Sigmoid colon (tissue), 7 donors: ENCODE results near the gene FIGNL2. TPM values are rescaled to one million over a fixed set of nuclear protein-coding genes. Genes with fewer than 3 reads are reported as not detected.

Source experiments
- DNase-seq: peaks from one replicate; pipeline ENCODE4 v3.0.0-alpha.2; 2019
- H3K27ac ChIP-seq, 4 donors: fragments of 200-600 bp; sonication (generic); one replicate each; pipeline ENCODE4 v1.5.1; 2016 to 2019; ENCODE audit warnings: mild to moderate bottlenecking in 1 of 4
- H3K27me3 ChIP-seq, 3 donors: fragments of 200-600 bp; sonication (generic); one replicate each; pipeline ENCODE4 v1.5.1; 2019; ENCODE audit warnings: mild to moderate bottlenecking in 1 of 3
- H3K36me3 ChIP-seq, 4 donors: fragments of 200-600 bp; sonication (generic); one replicate each; pipeline ENCODE4 v1.5.1; 2016 to 2019
- H3K4me1 ChIP-seq, 4 donors: fragments of 200-600 bp; sonication (generic); one replicate each; pipeline ENCODE4 v1.5.1; 2017 to 2019
- H3K4me3 ChIP-seq, 4 donors: fragments of 200-600 bp; sonication (generic); one replicate each; pipeline ENCODE4 v1.5.1; 2017 to 2019; ENCODE audit warnings: mild to moderate bottlenecking in 2 of 4, moderate library complexity in 1 of 4
- H3K9me3 ChIP-seq, 4 donors: fragments of 200-600 bp in 3 of 4; sonication (generic) in 3 of 4; one replicate each; pipeline versions ENCODE4 v1.5.1 to v1.6.1; 2013 to 2019
- CTCF ChIP-seq, 4 experiments: fragments of 450-650 bp in 3 of 4; fragments of 200-600 bp in 1 of 4; IDR thresholded peaks; one replicate each; pipeline ENCODE4 v1.5.1; 2016 to 2019; ENCODE audit warnings: antibody characterized with exemption in 4 of 4, mild to moderate bottlenecking in 3 of 4, moderate library complexity in 2 of 4
- EP300 ChIP-seq, 4 donors: sonication (generic); formaldehyde crosslinking; IDR thresholded peaks; one replicate each; pipeline ENCODE4 v1.6.1; 2017; ENCODE audit warnings: antibody characterized with exemption in 4 of 4
- POLR2A ChIP-seq, 2 donors: fragments of 450-650 bp; IDR thresholded peaks; one replicate each; pipeline ENCODE4 v1.6.1; 2016; ENCODE audit warnings: antibody characterized with exemption in 2 of 2, mild to moderate bottlenecking in 2 of 2, moderate library complexity in 2 of 2
- POLR2AphosphoS5 ChIP-seq, 4 donors: sonication (generic); formaldehyde crosslinking; IDR thresholded peaks; one replicate each; pipeline ENCODE4 v1.6.1; 2017; ENCODE audit warnings: antibody characterized with exemption in 4 of 4
- WGBS, 2 donors: extraction: QIAGEN DNeasy Blood & Tissue Kit; methylation state at CpG; one replicate each; pipeline ENCODE4 v1.1.7; 2013; 5-methylcytosine and 5-hydroxymethylcytosine counted together
- intact Hi-C: fragments of 100-400 bp; cut with DNase I; formaldehyde crosslinking; loops from one replicate; pipeline ENCODE4 v1.15.1; 2023
- polyA plus RNA-seq, 3 donors: library from polyadenylated mRNA; stranded (reverse); fragments of 200-250 nt; gene quantifications; one replicate each; pipeline ENCODE4 v1.2.3, GENCODE V29; 2013
- total RNA-seq, 4 donors: library from RNA; depleted of rRNA; stranded (reverse); fragments of >200 nt; gene quantifications; one replicate each; pipeline ENCODE4 v1.1.0, GENCODE V29; 2016
- donor health status: healthy with polysubstance abuse.
- donor health status: Bipolar disorder and iron deficiency.
- donor health status: healthy.

The FIGNL2 gene
- total and polyA plus RNA-seq, 7 donors: 0.28 to 0.36 (median 0.36) TPM; not detected in 4

DNA sequence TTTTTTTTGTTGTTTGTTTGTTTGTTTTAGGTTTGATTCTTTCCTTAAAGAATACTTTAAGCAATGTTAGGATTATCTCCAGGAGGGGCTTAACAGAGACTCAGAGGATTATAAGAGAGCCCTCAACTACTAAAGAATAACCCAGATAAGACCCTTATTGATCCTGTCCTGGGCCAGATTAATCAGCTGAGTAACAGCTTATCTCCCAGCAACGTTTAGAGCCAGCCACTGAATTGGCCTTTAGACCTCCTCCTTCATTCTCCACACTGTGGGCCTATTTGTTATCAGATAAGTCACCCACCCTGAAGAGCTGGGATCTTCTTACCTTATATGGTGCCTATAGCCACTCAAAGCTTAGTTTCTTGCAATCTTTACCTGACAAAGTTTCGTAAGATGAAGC is 71.1 kb downstream of the FIGNL2 start:
- H3K4me1 ChIP-seq: no peaks in the 10 kb centered on the region
- H3K27ac ChIP-seq: no peak overlapping the region
- TF ChIP-seq EP300 (IDR thresholded peaks at IDR 0.05): no peak
- no peak for TF ChIP-seq POLR2A (IDR thresholded peaks at IDR 0.05)
- TF ChIP-seq CTCF (IDR thresholded peaks at IDR 0.05): no peak
- no peak for TF ChIP-seq POLR2AphosphoS5 (IDR thresholded peaks at IDR 0.05)
- H3K4me3 ChIP-seq: no peak overlapping the region
- intact Hi-C loops: no loop called here
- H3K36me3 ChIP-seq: no peaks in the 10 kb centered on the region
- H3K9me3 ChIP-seq: no peaks in the 10 kb centered on the region
- DNase-seq: no peak
- WGBS, 2 donors: 52 to 71% methylated on average over 2 of the region's 2 CpGs
- no peaks in the 10 kb centered on the region for H3K27me3 ChIP-seq

- Histone ChIP-seq H3K9me3 (no peaks in the 10 kb centered on the region), H3K4me1 (no peaks in the 10 kb centered on the region), H3K27me3 (no peaks in the 10 kb centered on the region), H3K27ac (no peak overlapping the region), H3K4me3 (no peak overlapping the region), H3K36me3 (no peaks in the 10 kb centered on the region)
- 87 to 92% methylated on average over 2 of the region's 2 CpGs for WGBS, 2 donors
- no peak for DNase-seq
- TF ChIP-seq EP300 (IDR thresholded peaks at IDR 0.05): no peak
- TF ChIP-seq CTCF (IDR thresholded peaks at IDR 0.05): no peak
- TF ChIP-seq POLR2A (IDR thresholded peaks at IDR 0.05): no peak
- TF ChIP-seq POLR2AphosphoS5 (IDR thresholded peaks at IDR 0.05): no peak
- intact Hi-C loops: no loop called here
Observed at GRCh38 chr12:51774933-51775332, 73.6 kb downstream of the FIGNL2 start.

DNA sequence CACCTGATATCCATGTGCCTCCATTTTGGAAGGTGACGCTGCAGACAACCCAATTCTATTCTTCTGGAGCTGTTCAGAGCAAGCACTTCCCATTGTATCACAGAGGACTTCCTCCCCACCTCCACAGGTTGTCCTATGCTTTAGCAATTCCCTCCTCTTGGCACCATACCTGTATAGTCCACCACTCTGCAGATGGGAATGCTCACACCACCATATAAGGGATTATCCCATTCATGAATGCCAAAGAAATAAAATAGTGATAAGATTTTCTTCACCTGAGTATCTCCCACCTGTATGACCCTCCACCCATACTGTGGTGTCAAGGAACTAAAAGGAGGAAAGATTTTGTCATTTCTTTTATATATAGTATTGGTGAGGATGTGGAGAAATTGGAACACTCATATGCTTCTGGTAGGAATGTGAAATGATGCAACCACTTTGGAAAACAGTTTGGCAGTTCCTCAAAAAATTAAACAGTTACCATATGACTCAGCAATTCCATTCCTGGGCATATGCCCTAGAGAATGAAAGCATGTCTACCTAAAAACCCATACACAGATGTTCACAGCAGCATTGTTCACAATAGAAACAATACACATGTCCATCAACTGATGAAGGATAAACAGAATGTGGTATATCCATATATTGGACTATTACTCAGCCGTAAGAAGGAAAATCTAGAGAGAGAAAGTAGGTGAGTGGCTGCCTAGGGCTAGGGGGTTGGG is 75.2 kb downstream of the FIGNL2 start:
- TF ChIP-seq CTCF (IDR thresholded peaks at IDR 0.05): no peak
- TF ChIP-seq POLR2AphosphoS5 (IDR thresholded peaks at IDR 0.05): no peak
- no peak for TF ChIP-seq POLR2A (IDR thresholded peaks at IDR 0.05)
- no peak for TF ChIP-seq EP300 (IDR thresholded peaks at IDR 0.05)
- no peaks in the 10 kb centered on the region for H3K9me3 ChIP-seq
- H3K36me3 ChIP-seq: no peaks in the 10 kb centered on the region
- no peak overlapping the region for H3K27ac ChIP-seq
- no peak overlapping the region for H3K4me3 ChIP-seq
- intact Hi-C loops: no loop called here
- no peaks in the 10 kb centered on the region for H3K27me3 ChIP-seq
- 96% methylated on average over 2 of the region's 2 CpGs for WGBS, 2 donors
- no peak for DNase-seq
- H3K4me1 ChIP-seq: no peaks in the 10 kb centered on the region

DNA sequence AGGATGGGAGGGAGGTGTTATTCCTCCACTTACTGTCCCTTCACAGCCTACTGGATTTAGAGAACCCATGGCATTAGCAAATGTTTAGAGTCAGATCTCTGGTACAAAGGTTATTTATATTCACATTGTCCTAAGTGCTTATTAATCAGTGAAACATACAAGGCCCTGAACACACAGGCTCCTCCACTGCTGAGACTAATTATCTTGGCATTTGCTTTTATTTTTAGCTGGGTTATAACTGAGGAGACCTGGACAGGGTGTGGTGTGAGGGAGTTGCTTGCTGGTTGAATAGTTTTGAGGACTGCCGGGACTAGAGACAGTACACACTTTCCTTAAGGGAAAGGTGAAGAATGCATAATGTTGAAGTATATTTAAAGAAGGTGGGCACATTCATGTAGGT is 77.5 kb downstream of the FIGNL2 start:
- no peak for TF ChIP-seq CTCF (IDR thresholded peaks at IDR 0.05)
- no peak for TF ChIP-seq EP300 (IDR thresholded peaks at IDR 0.05)
- TF ChIP-seq POLR2AphosphoS5 (IDR thresholded peaks at IDR 0.05): no peak
- TF ChIP-seq POLR2A (IDR thresholded peaks at IDR 0.05): no peak
- Histone ChIP-seq H3K36me3 (no peaks in the 10 kb centered on the region), H3K27ac (no peak overlapping the region), H3K4me1 (no peaks in the 10 kb centered on the region), H3K4me3 (no peak overlapping the region), H3K27me3 (no peaks in the 10 kb centered on the region), H3K9me3 (no peaks in the 10 kb centered on the region)
- intact Hi-C loops: no loop called here
- no peak for DNase-seq
- WGBS, 2 donors: 42 to 77% methylated on average over 1 of the region's 1 CpG

Other genes starting within 250 kb of the FIGNL2 start
- gene ANKRD33, start 39.4 kb upstream of the FIGNL2 start, total RNA-seq: not detected
- under 1 TPM in 1 of 3 donors, not detected in 2; 0.16 TPM for gene ANKRD33, start 39.4 kb upstream of the FIGNL2 start, polyA plus RNA-seq
- 100 to 1,000 TPM in 1 of 4 donors, 10 to 100 TPM in 3; 63.0 to 113 (median 70.9) TPM for gene ACVRL1, start 58.8 kb upstream of the FIGNL2 start, total RNA-seq
- gene ACVRL1, start 58.8 kb upstream of the FIGNL2 start, polyA plus RNA-seq: 10 to 100 TPM; 12.5 to 83.6 (median 24.6) TPM
- gene ACVR1B, start 103.0 kb upstream of the FIGNL2 start, total RNA-seq: 1 to 10 TPM; 7.2 to 9.8 (median 8.6) TPM
- gene ACVR1B, start 103.0 kb upstream of the FIGNL2 start, polyA plus RNA-seq: 10 to 100 TPM; 10.8 to 30.7 (median 11.1) TPM
- 10 to 100 TPM in 2 of 4 donors, 1 to 10 TPM in 2; 9.2 to 11.1 (median 10.1) TPM for gene TAMALIN, start 158.2 kb upstream of the FIGNL2 start, total RNA-seq
- gene TAMALIN, start 158.2 kb upstream of the FIGNL2 start, polyA plus RNA-seq: 10 to 100 TPM in 1 of 3 donors, 1 to 10 TPM in 2; 4.2 to 17.0 (median 4.9) TPM
- 100 to 1,000 TPM in 3 of 4 donors, 10 to 100 TPM in 1; 41.7 to 276 (median 167) TPM for gene NR4A1, start 202.7 kb upstream of the FIGNL2 start, total RNA-seq
- 10 to 100 TPM; 31.2 to 65.9 (median 45.0) TPM for gene NR4A1, start 202.7 kb upstream of the FIGNL2 start, polyA plus RNA-seq
- 10 to 100 TPM; 30.2 to 48.7 (median 38.2) TPM for gene ATG101, start 221.3 kb upstream of the FIGNL2 start, total RNA-seq
- gene ATG101, start 221.3 kb upstream of the FIGNL2 start, polyA plus RNA-seq: 10 to 100 TPM; 58.9 to 64.5 (median 61.7) TPM
- gene SMIM41, start 231.0 kb upstream of the FIGNL2 start, total RNA-seq: 1 to 10 TPM in 2 of 4 donors, under 1 TPM in 1, not detected in 1; 0.41 to 5.7 (median 1.2) TPM
- under 1 TPM in 1 of 3 donors, not detected in 2; 0.61 TPM for gene SMIM41, start 231.0 kb upstream of the FIGNL2 start, polyA plus RNA-seq